NK-92 (cell line): ENCODE data around the gene PLLP.

Experiments used
- DNase-seq: peaks from one replicate; lab custom pipeline; 2025; ENCODE audit not compliant: unreplicated experiment; lab: John Stamatoyannopoulos, UW

Gene PLLP

GRCh38 chr16:57226701-57227621, 57.5 kb downstream of the PLLP start:
- no peak for DNase-seq

GRCh38 chr16:57225978-57226377, 58.5 kb downstream of the PLLP start:
- DNase-seq, result no peak

GRCh38 chr16:57224651-57225335, 59.7 kb downstream of the PLLP start:
- DNase-seq, result no peak

GRCh38 chr16:57223057-57223456, 61.4 kb downstream of the PLLP start:
- no peak for DNase-seq

GRCh38 chr16:57216968-57217367, 67.5 kb downstream of the PLLP start:
- no peak for DNase-seq

- DNase-seq, result no peak
Observed at GRCh38 chr16:57213462-57213861, 71.0 kb downstream of the PLLP start.

- DNase-seq, result no peak
Observed at GRCh38 chr16:57209780-57210179, 74.7 kb downstream of the PLLP start.

- no peak for DNase-seq
Observed at GRCh38 chr16:57208926-57209325, 75.5 kb downstream of the PLLP start.
